ENCODE measurements around the gene UVSSA. TPM values are rescaled to one million over a fixed set of nuclear protein-coding genes. Genes with fewer than 3 reads are reported as not detected.

UVSSA gene
- total and polyA plus RNA-seq, 8 donors, result 12.8 to 36.6 (median 18.8) TPM

GRCh38 chr4:1351854-1352566 lies 5.0 kb downstream of the UVSSA start:
- no peak overlapping the region for H3K4me3 ChIP-seq
- peak; percentile 68 to 98 (median 82) for DNase-seq
- no peaks in the 10 kb centered on the region for H3K9me3 ChIP-seq
- intact Hi-C loops (cut with DNase I), result no loop called here
- H3K36me3 ChIP-seq, result peaks cover 0 to 62% of the 10 kb centered on the region in 2 donors
- peaks cover 11 to 29% of the 10 kb centered on the region in 2 donors for H3K4me1 ChIP-seq
- peak; percentile 95 to 99 for TF ChIP-seq CTCF (IDR thresholded peaks at IDR 0.05)
- ATAC-seq, result peak; percentile 60
- no peaks in the 10 kb centered on the region for H3K27me3 ChIP-seq
- peak overlapping the region in 1 of 2 donors; percentile 23 for H3K27ac ChIP-seq

- Histone ChIP-seq H3K9me3 (no peaks in the 10 kb centered on the region), H3K27ac (no peak overlapping the region), H3K27me3 (no peaks in the 10 kb centered on the region), H3K4me3 (no peak overlapping the region), H3K36me3 (peaks cover 0 to 65% of the 10 kb centered on the region in 2 donors), H3K4me1 (peaks cover 11 to 28% of the 10 kb centered on the region in 2 donors)
- ATAC-seq, result no peak
- DNase-seq, result no peak
- intact Hi-C loops (cut with DNase I), result no loop called here
- no peak for TF ChIP-seq CTCF (IDR thresholded peaks at IDR 0.05)
These were observed 5.5 kb downstream of the UVSSA start for GRCh38 chr4:1352567-1352900.

GRCh38 chr4:1353186-1354055 lies 6.4 kb downstream of the UVSSA start:
- no peaks in the 10 kb centered on the region for H3K27me3 ChIP-seq
- peaks cover 0 to 74% of the 10 kb centered on the region in 2 donors for H3K36me3 ChIP-seq
- peaks cover 4 to 19% of the 10 kb centered on the region in 2 donors for H3K4me1 ChIP-seq
- peak in 1 of 4 donors; percentile 71 for DNase-seq
- H3K27ac ChIP-seq, result no peak overlapping the region
- H3K4me3 ChIP-seq, result no peak overlapping the region
- TF ChIP-seq CTCF (IDR thresholded peaks at IDR 0.05), result no peak
- ATAC-seq, result no peak
- intact Hi-C loops (cut with DNase I), result no loop called here
- H3K9me3 ChIP-seq, result no peaks in the 10 kb centered on the region

GRCh38 chr4:1354136-1354982 lies 7.4 kb downstream of the UVSSA start:
- Histone ChIP-seq H3K27me3 (no peaks in the 10 kb centered on the region), H3K4me3 (no peak overlapping the region), H3K4me1 (peaks cover 0 to 12% of the 10 kb centered on the region in 2 donors), H3K27ac (no peak overlapping the region), H3K9me3 (no peaks in the 10 kb centered on the region), H3K36me3 (peaks cover 0 to 84% of the 10 kb centered on the region in 2 donors)
- DNase-seq, result peak in 1 of 4 donors; percentile 73
- ATAC-seq, result no peak
- no peak for TF ChIP-seq CTCF (IDR thresholded peaks at IDR 0.05)
- intact Hi-C loops (cut with DNase I), result no loop called here

Measured in left lung (tissue), 10 donors.